PC-3 (cell line): ENCODE results near the gene SNX15.

Experiments
- EZH2 ChIP-seq: fragments of 300-600 bp; sonication (generic); IDR thresholded peaks from one replicate; pipeline ENCODE4 v1.6.1; 2017; ENCODE audit warnings: antibody characterized with exemption, mild to moderate bottlenecking, low read length; ENCODE audit not compliant: unreplicated experiment
- TF ChIP-seq, protein P1 (sequence below): fragments of 300-600 bp; sonication (generic); conservative IDR thresholded peaks from 2 replicates; pipeline ENCODE4 v1.5.1; 2017; ENCODE audit warnings: antibody characterized with exemption, low read depth, mild to moderate bottlenecking, low read length

DNA sequence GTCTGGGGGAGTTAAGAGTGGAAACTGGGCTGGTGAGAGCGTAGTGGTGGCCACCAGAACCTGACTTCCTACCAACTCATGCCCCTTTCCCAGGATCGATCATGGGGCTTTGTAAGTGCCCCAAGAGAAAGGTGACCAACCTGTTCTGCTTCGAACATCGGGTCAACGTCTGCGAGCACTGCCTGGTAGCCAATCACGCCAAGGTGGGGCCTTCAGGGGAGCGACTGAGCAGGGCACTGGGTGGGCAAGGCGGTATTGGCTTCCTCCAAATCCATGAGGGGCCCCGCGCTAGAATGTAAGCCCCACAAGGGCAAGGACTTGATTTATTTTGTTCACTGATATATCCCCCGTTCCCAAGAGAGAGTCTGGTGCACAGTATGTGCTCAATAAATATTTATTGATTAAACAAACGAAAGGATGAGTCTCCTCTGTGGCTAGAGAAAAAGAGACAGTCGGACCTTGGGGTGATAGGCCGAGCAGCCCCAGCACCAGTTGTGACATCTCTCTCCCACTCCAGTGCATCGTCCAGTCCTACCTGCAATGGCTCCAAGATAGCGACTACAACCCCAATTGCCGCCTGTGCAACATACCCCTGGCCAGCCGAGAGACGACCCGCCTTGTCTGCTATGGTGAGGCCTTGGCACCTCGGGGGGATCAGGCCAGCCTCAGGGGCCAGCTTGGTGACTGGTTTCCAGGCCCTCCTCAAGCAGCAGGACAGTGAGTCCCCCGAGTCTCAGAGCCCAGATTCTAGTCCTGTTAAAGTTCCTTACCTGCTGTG lies 57.5 kb downstream of the SNX15 start:
- TF ChIP-seq, protein P1, sequence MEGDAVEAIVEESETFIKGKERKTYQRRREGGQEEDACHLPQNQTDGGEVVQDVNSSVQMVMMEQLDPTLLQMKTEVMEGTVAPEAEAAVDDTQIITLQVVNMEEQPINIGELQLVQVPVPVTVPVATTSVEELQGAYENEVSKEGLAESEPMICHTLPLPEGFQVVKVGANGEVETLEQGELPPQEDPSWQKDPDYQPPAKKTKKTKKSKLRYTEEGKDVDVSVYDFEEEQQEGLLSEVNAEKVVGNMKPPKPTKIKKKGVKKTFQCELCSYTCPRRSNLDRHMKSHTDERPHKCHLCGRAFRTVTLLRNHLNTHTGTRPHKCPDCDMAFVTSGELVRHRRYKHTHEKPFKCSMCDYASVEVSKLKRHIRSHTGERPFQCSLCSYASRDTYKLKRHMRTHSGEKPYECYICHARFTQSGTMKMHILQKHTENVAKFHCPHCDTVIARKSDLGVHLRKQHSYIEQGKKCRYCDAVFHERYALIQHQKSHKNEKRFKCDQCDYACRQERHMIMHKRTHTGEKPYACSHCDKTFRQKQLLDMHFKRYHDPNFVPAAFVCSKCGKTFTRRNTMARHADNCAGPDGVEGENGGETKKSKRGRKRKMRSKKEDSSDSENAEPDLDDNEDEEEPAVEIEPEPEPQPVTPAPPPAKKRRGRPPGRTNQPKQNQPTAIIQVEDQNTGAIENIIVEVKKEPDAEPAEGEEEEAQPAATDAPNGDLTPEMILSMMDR, result no peak
- TF ChIP-seq EZH2, result no peak
